Measurements from ENCODE around the gene GALNTL6. TPM values are rescaled to one million over a fixed set of nuclear protein-coding genes. Genes with fewer than 3 reads are reported as not detected.

The GALNTL6 gene
- total and polyA plus RNA-seq, 3 donors from 2014 or later, result 2.9 to 6.2 (median 4.9) TPM

- DNase-seq, result no peak
- Histone ChIP-seq H3K4me3 (no peak overlapping the region), H3K27ac (no peak overlapping the region), H3K27me3 (no peaks in the 10 kb centered on the region), H3K36me3 (ENCODE audit: low read depth, missing control alignments) (no peaks in the 10 kb centered on the region), H3K4me1 (no peaks in the 10 kb centered on the region), H3K9me3 (no peaks in the 10 kb centered on the region)
- TF ChIP-seq POLR2A (IDR thresholded peaks at IDR 0.05), result no peak
- TF ChIP-seq CTCF (IDR thresholded peaks at IDR 0.05), result no peak
- intact Hi-C loops (cut with DNase I; ENCODE audit: low total_unique reads), result no loop called here
- WGBS, 2 donors, result 67 to 76% methylated on average over 7 of the region's 7 CpGs
These were observed 996.1 kb downstream of the GALNTL6 start for GRCh38 chr4:172809319-172809718.

- no peak for DNase-seq
- intact Hi-C loops (cut with DNase I; ENCODE audit: low total_unique reads), result no loop called here
- Histone ChIP-seq H3K4me1 (no peaks in the 10 kb centered on the region), H3K4me3 (no peak overlapping the region), H3K9me3 (no peaks in the 10 kb centered on the region), H3K27me3 (no peaks in the 10 kb centered on the region), H3K36me3 (ENCODE audit: low read depth, missing control alignments) (no peaks in the 10 kb centered on the region), H3K27ac (no peak overlapping the region)
- TF ChIP-seq CTCF (IDR thresholded peaks at IDR 0.05), result no peak
- no peak for TF ChIP-seq POLR2A (IDR thresholded peaks at IDR 0.05)
- 79 to 81% methylated on average over 11 of the region's 11 CpGs for WGBS, 2 donors
These were observed 1000.2 kb downstream of the GALNTL6 start for GRCh38 chr4:172813359-172813923.

- Histone ChIP-seq H3K4me3 (no peak overlapping the region), H3K36me3 (ENCODE audit: low read depth, missing control alignments) (no peaks in the 10 kb centered on the region), H3K27ac (no peak overlapping the region), H3K9me3 (no peaks in the 10 kb centered on the region), H3K27me3 (no peaks in the 10 kb centered on the region), H3K4me1 (no peaks in the 10 kb centered on the region)
- intact Hi-C loops (cut with DNase I; ENCODE audit: low total_unique reads), result no loop called here
- DNase-seq, result no peak
- 93 to 95% methylated on average over 8 of the region's 8 CpGs for WGBS, 2 donors
- no peak for TF ChIP-seq CTCF (IDR thresholded peaks at IDR 0.05)
These were observed 1002.4 kb downstream of the GALNTL6 start for GRCh38 chr4:172815499-172816164.

- TF ChIP-seq CTCF (IDR thresholded peaks at IDR 0.05) (no peak), POLR2A (IDR thresholded peaks at IDR 0.05) (no peak)
These were observed 1005.7 kb downstream of the GALNTL6 start for GRCh38 chr4:172818901-172819300.

GRCh38 chr4:172819353-172819752 lies 1006.1 kb downstream of the GALNTL6 start:
- Histone ChIP-seq H3K27me3 (no peaks in the 10 kb centered on the region), H3K9me3 (no peaks in the 10 kb centered on the region), H3K4me1 (no peaks in the 10 kb centered on the region), H3K27ac (no peak overlapping the region), H3K36me3 (ENCODE audit: low read depth, missing control alignments) (no peaks in the 10 kb centered on the region), H3K4me3 (no peak overlapping the region)
- TF ChIP-seq CTCF (IDR thresholded peaks at IDR 0.05), result no peak
- no peak for TF ChIP-seq POLR2A (IDR thresholded peaks at IDR 0.05)
- intact Hi-C loops (cut with DNase I; ENCODE audit: low total_unique reads), result no loop called here
- WGBS, 2 donors, result 58 to 62% methylated on average over 1 of the region's 1 CpG
- no peak for DNase-seq

More at GRCh38 chr4:172818901-172819300, 1005.7 kb downstream of the GALNTL6 start:
- Histone ChIP-seq H3K27ac (no peak overlapping the region), H3K27me3 (no peaks in the 10 kb centered on the region), H3K4me1 (no peaks in the 10 kb centered on the region), H3K36me3 (ENCODE audit: low read depth, missing control alignments) (no peaks in the 10 kb centered on the region), H3K4me3 (no peak overlapping the region), H3K9me3 (no peaks in the 10 kb centered on the region)
- WGBS, 2 donors, result 75 to 80% methylated on average over 1 of the region's 1 CpG
- no peak for DNase-seq
- intact Hi-C loops (cut with DNase I; ENCODE audit: low total_unique reads), result no loop called here

Data from testis (tissue), 3 donors.